HepG2 (cell line): Measurements from ENCODE around the gene L1CAM. TPM values are rescaled to one million over a fixed set of nuclear protein-coding genes. Genes with fewer than 3 reads are reported as not detected.

Experiments used
- ARID3A ChIP-seq: IDR thresholded peaks from 2 replicates; pipeline ENCODE4 v1.6.1; 2012; ENCODE audit warnings: low read depth, low read length, improper control_type of control experiment
- ATM ChIP-seq: fragments of 450-650 bp; IDR thresholded peaks from 2 replicates; pipeline ENCODE4 v1.7.1; 2017; ENCODE audit warnings: mild to moderate bottlenecking, borderline replicate concordance
- EEA1 ChIP-seq: sonication (generic); formaldehyde crosslinking; IDR thresholded peaks from 2 replicates; pipeline ENCODE4 v1.5.1; 2020; ENCODE audit warnings: mild to moderate bottlenecking, missing genetic modification reagents, borderline replicate concordance
- GMEB2 ChIP-seq: IDR thresholded peaks from 2 replicates; pipeline ENCODE4 v1.6.1; 2016; ENCODE audit warnings: missing biosample characterization, missing genetic modification reagents, low read depth
- HDAC1 ChIP-seq: sonication (generic); formaldehyde crosslinking; IDR thresholded peaks from 2 replicates; pipeline ENCODE4 v1.5.1; 2020; ENCODE audit warnings: mild to moderate bottlenecking, missing genetic modification reagents
- HNF1B ChIP-seq: sonication (generic); formaldehyde crosslinking; IDR thresholded peaks from 2 replicates; pipeline ENCODE4 v1.5.1; 2020; ENCODE audit warnings: mild to moderate bottlenecking, moderate library complexity, missing genetic modification reagents
- HNRNPL ChIP-seq: fragments of 200-400 bp; formaldehyde crosslinking; IDR thresholded peaks from 2 replicates; pipeline ENCODE4 v1.6.1; 2017; ENCODE audit warnings: mild to moderate bottlenecking, low read depth, low read length
- KLF6 ChIP-seq: IDR thresholded peaks from 2 replicates; pipeline ENCODE4 v1.8.0; 2016; ENCODE audit warnings: missing biosample characterization, missing genetic modification reagents
- MED13 ChIP-seq: sonication (generic); formaldehyde crosslinking; IDR thresholded peaks from 2 replicates; pipeline ENCODE4 v1.5.0; 2020; ENCODE audit warnings: missing genetic modification reagents
- MTA3 ChIP-seq: sonication (generic); formaldehyde crosslinking; IDR thresholded peaks from 2 replicates; pipeline ENCODE4 v1.4.0; 2020; ENCODE audit warnings: missing genetic modification reagents
- PBX3 ChIP-seq: sonication (generic); formaldehyde crosslinking; IDR thresholded peaks from 2 replicates; pipeline ENCODE4 v1.8.1; 2023; ENCODE audit warnings: missing genetic modification reagents, inconsistent platforms, borderline replicate concordance
- PLRG1 ChIP-seq: fragments of 450-650 bp; conservative IDR thresholded peaks from 2 replicates; pipeline ENCODE4 v1.6.1; 2016
- PTBP1 ChIP-seq: fragments of 200-400 bp; formaldehyde crosslinking; IDR thresholded peaks from 2 replicates; pipeline ENCODE4 v1.6.1; 2018; ENCODE audit warnings: low read length, low read depth; ENCODE audit not compliant: poor library complexity, severe bottlenecking
- SP1 ChIP-seq, 2 experiments: fragments of 450-650 bp in 1 of 2; sonication (generic) in 1 of 2; formaldehyde crosslinking in 1 of 2; IDR thresholded peaks; 2 replicates each; pipeline versions ENCODE4 v1.4.0 to v1.6.1; 2016 to 2020; ENCODE audit warnings: missing genetic modification reagents in 1 of 2
- SP2 ChIP-seq: sonication (generic); formaldehyde crosslinking; IDR thresholded peaks from 2 replicates; pipeline ENCODE4 v1.5.1; 2020; ENCODE audit warnings: mild to moderate bottlenecking, missing genetic modification reagents
- ZFP36L1 ChIP-seq: sonication (generic); formaldehyde crosslinking; IDR thresholded peaks from 2 replicates; pipeline ENCODE4 v1.8.0; 2022; ENCODE audit warnings: mild to moderate bottlenecking, missing genetic modification reagents, moderate library complexity
- ZNF282 ChIP-seq: fragments of 450-650 bp; IDR thresholded peaks from 2 replicates; pipeline ENCODE4 v1.6.1; 2018; ENCODE audit not compliant: partially characterized antibody
- ZSCAN31 ChIP-seq: sonication (generic); formaldehyde crosslinking; IDR thresholded peaks from 2 replicates; pipeline ENCODE4 v1.5.0; 2020; ENCODE audit warnings: low read depth, mild to moderate bottlenecking, missing genetic modification reagents
- polyA plus RNA-seq, 8 experiments: library from polyadenylated mRNA; depleted of rRNA in 3 of 8; stranded (reverse) in 7 of 8; unstranded in 1 of 8; fragments of >200 nt; fragmentation: Illumina TruSeq in 4 of 8; extraction: Trizol in 4 of 8; gene quantifications; 2 replicates each; pipeline versions ENCODE4 v1.2.1 to v1.2.3, GENCODE V29; 2011 to 2016; ENCODE audit warnings: low read depth in 4 of 8, missing spikeins in 1 of 8, mixed read lengths in 1 of 8; ENCODE audit not compliant: insufficient read depth in 1 of 8
- total RNA-seq, 5 experiments: library from RNA; depleted of rRNA; stranded (reverse); fragments of >200 nt; fragmentation: Illumina TruSeq; extraction: Trizol; gene quantifications; 2 replicates each; pipeline ENCODE4 v1.2.3, GENCODE V29; 2016; ENCODE audit warnings: low read depth in 1 of 5
- TF ChIP-seq, protein P1 (sequence below): sonication (generic); formaldehyde crosslinking; IDR thresholded peaks from 2 replicates; pipeline ENCODE4 v1.4.0; 2020; ENCODE audit warnings: missing genetic modification reagents
- TF ChIP-seq, protein P2 (sequence below): sonication (generic); formaldehyde crosslinking; IDR thresholded peaks from 2 replicates; pipeline ENCODE4 v1.9.0; 2021; ENCODE audit warnings: missing genetic modification reagents, mild to moderate bottlenecking, borderline replicate concordance

L1CAM gene
- total and polyA plus RNA-seq, 2 of the 13 experiments (the other 11 are each of a cell fraction or from before 2014, with no cell fraction given), result 1.4 to 2.0 TPM

DNA sequence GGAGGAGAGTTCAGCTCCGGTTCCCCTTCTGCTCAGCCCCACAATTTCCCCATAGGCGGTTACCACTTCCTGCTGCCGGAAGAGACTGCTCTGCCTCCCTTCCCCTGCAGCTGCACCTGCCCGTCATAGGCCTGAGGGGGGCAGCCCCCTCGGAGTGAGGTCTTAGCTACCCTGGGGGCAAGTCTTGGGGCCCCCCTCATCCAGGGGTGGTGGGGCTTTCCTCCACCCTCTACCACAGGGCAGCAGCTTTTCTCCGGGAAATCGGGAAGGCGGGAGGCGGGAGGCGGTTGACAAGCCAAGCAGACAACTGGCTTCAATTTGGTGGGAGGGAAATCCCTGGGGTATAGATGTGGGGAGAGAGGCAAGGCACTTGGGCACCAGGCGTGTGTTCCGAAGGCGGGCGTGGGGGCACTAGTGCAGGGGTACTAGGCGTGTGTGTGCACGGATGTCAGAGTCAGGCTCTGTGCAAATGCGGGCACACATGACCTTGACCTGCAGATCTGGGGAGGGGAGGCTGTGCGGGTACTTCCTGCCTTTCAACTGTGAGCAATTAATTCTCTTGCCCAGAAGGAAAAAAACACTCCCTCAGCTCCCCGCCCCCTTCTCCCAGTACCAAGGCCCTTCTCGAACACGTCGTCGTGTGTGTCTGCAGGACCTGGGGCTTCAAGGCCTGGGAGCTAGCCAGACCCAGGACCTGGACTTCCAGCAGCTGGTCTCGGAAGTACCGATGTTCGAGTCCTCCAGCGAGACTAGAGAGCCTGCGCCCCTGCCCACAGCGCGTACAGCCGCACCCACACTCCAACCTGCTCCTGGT is 41.1 kb upstream of the L1CAM start (continued):
- TF ChIP-seq EEA1 (no peak), HDAC1 (CRISPR knock-in tag) (no peak; the same call in 1 of the 2 replicates), SP2 (CRISPR knock-in tag) (no peak), ZNF282 (no peak), PBX3 (no peak), KLF6 (CRISPR knock-in tag) (no peak), ZFP36L1 (CRISPR knock-in tag) (no peak), HNF1B (CRISPR knock-in tag) (no peak), ARID3A (no peak), PTBP1 (no peak), ZSCAN31 (CRISPR knock-in tag) (no peak), SP1 (IDR thresholded peaks at IDR 0.05) (no peak), SP1 (CRISPR knock-in tag; IDR thresholded peaks at IDR 0.05) (no peak), MTA3 (CRISPR knock-in tag) (no peak), PLRG1 (no peak), ATM (no peak), MED13 (CRISPR knock-in tag) (no peak), GMEB2 (CRISPR knock-in tag) (no peak), HNRNPL (no peak; the same call in 1 of the 2 replicates)
- TF ChIP-seq, protein P1, sequence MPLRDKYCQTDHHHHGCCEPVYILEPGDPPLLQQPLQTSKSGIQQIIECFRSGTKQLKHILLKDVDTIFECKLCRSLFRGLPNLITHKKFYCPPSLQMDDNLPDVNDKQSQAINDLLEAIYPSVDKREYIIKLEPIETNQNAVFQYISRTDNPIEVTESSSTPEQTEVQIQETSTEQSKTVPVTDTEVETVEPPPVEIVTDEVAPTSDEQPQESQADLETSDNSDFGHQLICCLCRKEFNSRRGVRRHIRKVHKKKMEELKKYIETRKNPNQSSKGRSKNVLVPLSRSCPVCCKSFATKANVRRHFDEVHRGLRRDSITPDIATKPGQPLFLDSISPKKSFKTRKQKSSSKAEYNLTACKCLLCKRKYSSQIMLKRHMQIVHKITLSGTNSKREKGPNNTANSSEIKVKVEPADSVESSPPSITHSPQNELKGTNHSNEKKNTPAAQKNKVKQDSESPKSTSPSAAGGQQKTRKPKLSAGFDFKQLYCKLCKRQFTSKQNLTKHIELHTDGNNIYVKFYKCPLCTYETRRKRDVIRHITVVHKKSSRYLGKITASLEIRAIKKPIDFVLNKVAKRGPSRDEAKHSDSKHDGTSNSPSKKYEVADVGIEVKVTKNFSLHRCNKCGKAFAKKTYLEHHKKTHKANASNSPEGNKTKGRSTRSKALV (CRISPR knock-in tag), result no peak
- TF ChIP-seq, protein P2, sequence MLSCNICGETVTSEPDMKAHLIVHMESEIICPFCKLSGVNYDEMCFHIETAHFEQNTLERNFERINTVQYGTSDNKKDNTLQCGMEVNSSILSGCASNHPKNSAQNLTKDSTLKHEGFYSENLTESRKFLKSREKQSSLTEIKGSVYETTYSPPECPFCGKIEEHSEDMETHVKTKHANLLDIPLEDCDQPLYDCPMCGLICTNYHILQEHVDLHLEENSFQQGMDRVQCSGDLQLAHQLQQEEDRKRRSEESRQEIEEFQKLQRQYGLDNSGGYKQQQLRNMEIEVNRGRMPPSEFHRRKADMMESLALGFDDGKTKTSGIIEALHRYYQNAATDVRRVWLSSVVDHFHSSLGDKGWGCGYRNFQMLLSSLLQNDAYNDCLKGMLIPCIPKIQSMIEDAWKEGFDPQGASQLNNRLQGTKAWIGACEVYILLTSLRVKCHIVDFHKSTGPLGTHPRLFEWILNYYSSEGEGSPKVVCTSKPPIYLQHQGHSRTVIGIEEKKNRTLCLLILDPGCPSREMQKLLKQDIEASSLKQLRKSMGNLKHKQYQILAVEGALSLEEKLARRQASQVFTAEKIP (CRISPR knock-in tag), result no peak
